Activated T-cell treated with anti-CD3 and anti-CD28 coated beads for 4 hours (primary cell): ENCODE measurements around the gene CRYGS.

Source experiments
- DNase-seq: peaks from one replicate; pipeline ENCODE4 v3.0.0-alpha.2; 2020

CRYGS gene

DNA sequence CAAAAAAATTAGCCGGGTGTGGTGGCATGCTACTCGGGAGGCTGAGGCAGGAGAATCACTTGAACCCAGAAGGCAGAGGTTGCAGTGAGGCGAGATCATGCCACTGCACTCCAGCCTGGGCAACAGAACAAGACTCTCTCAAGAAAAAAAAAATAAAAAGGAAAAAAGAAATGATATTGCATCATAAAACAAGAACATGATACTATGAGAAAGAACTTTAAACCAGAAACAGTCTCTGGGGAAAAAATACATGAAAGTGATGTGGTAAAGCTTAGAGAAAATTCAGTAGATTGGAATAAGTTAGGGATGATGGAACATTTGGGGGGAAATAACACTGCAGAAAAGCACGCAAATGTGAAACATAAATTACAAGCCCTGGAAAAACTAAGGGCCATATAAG is 54.7 kb downstream of the CRYGS start:
- DNase-seq = no peak
